ENCODE results near the gene NR1D1.
A peak's percentile ranks its signal among the peaks of the same experiment; 100 is the strongest.

Gene NR1D1

DNA sequence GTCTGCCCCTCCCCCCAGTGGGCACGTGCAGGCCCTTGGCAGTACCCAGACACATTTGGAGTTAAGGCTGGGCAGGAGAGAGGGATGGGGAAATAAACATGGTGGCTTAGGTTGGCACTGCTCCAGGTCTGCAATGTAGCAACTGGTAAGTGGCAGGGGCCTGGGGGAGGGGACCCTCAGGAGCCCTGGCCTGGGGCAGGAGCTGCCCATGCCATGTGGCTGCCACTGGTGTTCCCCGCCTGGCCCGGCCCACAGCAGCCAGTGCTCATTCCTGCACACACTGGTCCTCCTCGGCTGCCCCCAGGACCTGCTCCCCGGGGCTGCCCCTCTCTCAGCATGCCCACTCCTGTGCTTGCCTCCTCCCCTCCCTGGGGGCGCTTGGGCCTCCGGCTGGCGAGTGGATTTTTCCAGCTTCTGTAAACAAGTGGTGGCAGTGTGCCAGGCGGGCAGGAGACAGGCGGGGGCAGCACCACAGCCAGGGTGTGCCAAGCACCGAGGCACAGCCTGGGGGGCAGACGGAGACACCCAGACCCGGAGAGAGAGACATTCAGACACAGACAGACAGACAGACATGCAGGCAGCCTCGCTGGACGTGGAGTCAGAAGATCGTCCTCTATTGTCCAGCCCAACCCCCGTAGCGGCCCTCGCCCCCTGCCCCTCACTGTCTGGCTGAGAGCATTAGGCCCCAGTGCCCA, 28.2 kb downstream of the NR1D1 start:
- Histone ChIP-seq H3K9ac (ENCODE audit: insufficient read length, low read depth) (peak overlapping the region; percentile 47), H3K9me3 (ENCODE audit: insufficient read depth, low read length) (no peaks in the 10 kb centered on the region), H3K4me1 (ENCODE audit: insufficient read depth, insufficient read length) (peaks cover 58% of the 10 kb centered on the region), H3K36me3 (ENCODE audit: insufficient read depth, insufficient read length, low read length) (peaks cover 9% of the 10 kb centered on the region), H3K4me3 (ENCODE audit: insufficient read length, low read depth) (no peak overlapping the region), H3K27me3 (ENCODE audit: insufficient read depth, insufficient read length) (no peaks in the 10 kb centered on the region)
- DNase-seq (ENCODE audit: low read depth, low spot score): no peak
- TF ChIP-seq YY1 (IDR thresholded peaks at IDR 0.05; ENCODE audit: insufficient read depth, insufficient read length) (no peak), ZNF274 (IDR thresholded peaks at IDR 0.05; ENCODE audit: low read depth, low read length) (no peak), SUZ12 (IDR thresholded peaks at IDR 0.05; ENCODE audit: extremely low read depth, insufficient read depth, insufficient read length) (no peak)

- TF ChIP-seq SUZ12 (IDR thresholded peaks at IDR 0.05; ENCODE audit: extremely low read depth, insufficient read depth, insufficient read length) (no peak), ZNF274 (IDR thresholded peaks at IDR 0.05; ENCODE audit: low read depth, low read length) (no peak), YY1 (IDR thresholded peaks at IDR 0.05; ENCODE audit: insufficient read depth, insufficient read length) (no peak)
- Histone ChIP-seq H3K36me3 (ENCODE audit: insufficient read depth, insufficient read length, low read length) (peaks cover 5% of the 10 kb centered on the region), H3K27me3 (ENCODE audit: insufficient read depth, insufficient read length) (no peaks in the 10 kb centered on the region), H3K9ac (ENCODE audit: insufficient read length, low read depth) (no peak overlapping the region), H3K9me3 (ENCODE audit: insufficient read depth, low read length) (no peaks in the 10 kb centered on the region), H3K4me1 (ENCODE audit: insufficient read depth, insufficient read length) (peaks cover 57% of the 10 kb centered on the region), H3K4me3 (ENCODE audit: insufficient read length, low read depth) (no peak overlapping the region)
- no peak for DNase-seq (ENCODE audit: low read depth, low spot score)
Measured at GRCh38 chr17:40071313-40072039, 28.9 kb downstream of the NR1D1 start.

DNA sequence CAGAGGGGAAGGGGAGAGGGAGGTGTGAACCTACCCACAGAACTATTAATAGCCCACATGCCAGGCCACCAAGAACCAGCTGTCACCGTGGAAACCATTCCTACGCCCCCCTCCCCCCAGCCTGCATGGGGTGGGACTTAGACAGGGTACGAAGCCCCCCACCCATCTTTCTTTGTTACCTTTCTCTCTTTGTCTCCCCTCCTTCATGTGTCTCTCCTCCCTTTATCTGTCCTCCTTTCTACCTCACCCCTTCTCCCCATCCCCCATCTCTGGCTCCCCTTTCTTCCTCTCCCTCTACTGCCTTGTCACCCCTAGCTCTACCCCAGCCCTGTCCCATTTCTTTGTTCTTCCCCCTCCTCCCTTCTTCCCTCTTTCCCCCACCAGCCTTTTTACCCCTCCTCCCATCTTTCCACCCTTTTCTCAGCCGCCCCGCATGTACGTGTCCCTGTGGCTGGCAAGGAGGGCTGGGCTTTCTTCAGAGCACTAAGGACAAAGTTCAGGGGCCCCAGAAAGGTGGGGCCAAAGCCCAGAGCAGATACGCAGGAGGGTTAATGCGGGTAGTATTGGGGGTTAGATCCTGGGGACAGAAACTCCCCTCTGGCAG, 29.6 kb downstream of the NR1D1 start:
- Histone ChIP-seq H3K9me3 (ENCODE audit: insufficient read depth, low read length) (no peaks in the 10 kb centered on the region), H3K4me3 (ENCODE audit: insufficient read length, low read depth) (no peak overlapping the region), H3K9ac (ENCODE audit: insufficient read length, low read depth) (peak overlapping the region; percentile 21), H3K27me3 (ENCODE audit: insufficient read depth, insufficient read length) (no peaks in the 10 kb centered on the region), H3K4me1 (ENCODE audit: insufficient read depth, insufficient read length) (peaks cover 56% of the 10 kb centered on the region), H3K36me3 (ENCODE audit: insufficient read depth, insufficient read length, low read length) (peaks cover 5% of the 10 kb centered on the region)
- DNase-seq (ENCODE audit: low read depth, low spot score): no peak
- TF ChIP-seq SUZ12 (IDR thresholded peaks at IDR 0.05; ENCODE audit: extremely low read depth, insufficient read depth, insufficient read length) (no peak), ZNF274 (IDR thresholded peaks at IDR 0.05; ENCODE audit: low read depth, low read length) (no peak), YY1 (IDR thresholded peaks at IDR 0.05; ENCODE audit: insufficient read depth, insufficient read length) (no peak)

- Histone ChIP-seq H3K9ac (ENCODE audit: insufficient read length, low read depth) (peak overlapping the region; percentile 47), H3K36me3 (ENCODE audit: insufficient read depth, insufficient read length, low read length) (peaks cover 5% of the 10 kb centered on the region), H3K9me3 (ENCODE audit: insufficient read depth, low read length) (no peaks in the 10 kb centered on the region), H3K4me3 (ENCODE audit: insufficient read length, low read depth) (no peak overlapping the region), H3K4me1 (ENCODE audit: insufficient read depth, insufficient read length) (peaks cover 53% of the 10 kb centered on the region), H3K27me3 (ENCODE audit: insufficient read depth, insufficient read length) (no peaks in the 10 kb centered on the region)
- no peak for DNase-seq (ENCODE audit: low read depth, low spot score)
- TF ChIP-seq ZNF274 (IDR thresholded peaks at IDR 0.05; ENCODE audit: low read depth, low read length) (no peak), YY1 (IDR thresholded peaks at IDR 0.05; ENCODE audit: insufficient read depth, insufficient read length) (no peak), SUZ12 (IDR thresholded peaks at IDR 0.05; ENCODE audit: extremely low read depth, insufficient read depth, insufficient read length) (no peak)
Measured at GRCh38 chr17:40069751-40070708, 30.4 kb downstream of the NR1D1 start.

GRCh38 chr17:40068917-40069750, 31.3 kb downstream of the NR1D1 start:
- TF ChIP-seq YY1 (IDR thresholded peaks at IDR 0.05; ENCODE audit: insufficient read depth, insufficient read length) (no peak), SUZ12 (IDR thresholded peaks at IDR 0.05; ENCODE audit: extremely low read depth, insufficient read depth, insufficient read length) (no peak), ZNF274 (IDR thresholded peaks at IDR 0.05; ENCODE audit: low read depth, low read length) (no peak)
- no peak for DNase-seq (ENCODE audit: low read depth, low spot score)

DNA sequence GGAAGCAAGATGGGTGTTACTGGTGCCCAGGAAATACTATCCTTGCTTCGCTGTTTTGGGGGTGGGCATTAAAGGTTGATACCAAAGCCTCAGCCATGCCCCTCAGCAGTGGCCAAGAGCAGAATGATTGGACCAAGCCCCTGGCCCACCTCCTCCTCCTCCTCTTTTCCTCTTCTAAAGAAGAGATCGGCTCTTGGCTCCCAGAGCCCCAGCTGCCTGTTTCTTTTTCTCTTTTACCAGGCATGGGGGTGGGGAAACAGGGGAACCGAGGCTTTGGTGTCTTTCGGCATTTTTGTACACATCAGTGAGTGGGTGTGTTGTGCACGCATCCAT, 31.8 kb downstream of the NR1D1 start:
- TF ChIP-seq ZNF274 (IDR thresholded peaks at IDR 0.05; ENCODE audit: low read depth, low read length): no peak
- TF ChIP-seq SUZ12 (IDR thresholded peaks at IDR 0.05; ENCODE audit: extremely low read depth, insufficient read depth, insufficient read length): no peak
- no peak for TF ChIP-seq YY1 (IDR thresholded peaks at IDR 0.05; ENCODE audit: insufficient read depth, insufficient read length)
- Histone ChIP-seq H3K36me3 (ENCODE audit: insufficient read depth, insufficient read length, low read length) (no peaks in the 10 kb centered on the region), H3K4me1 (ENCODE audit: insufficient read depth, insufficient read length) (peaks cover 60% of the 10 kb centered on the region), H3K9me3 (ENCODE audit: insufficient read depth, low read length) (no peaks in the 10 kb centered on the region), H3K4me3 (ENCODE audit: insufficient read length, low read depth) (peak overlapping the region; percentile 19), H3K27me3 (ENCODE audit: insufficient read depth, insufficient read length) (no peaks in the 10 kb centered on the region), H3K9ac (ENCODE audit: insufficient read length, low read depth) (peak overlapping the region; percentile 71)
- no peak for DNase-seq (ENCODE audit: low read depth, low spot score)

More at GRCh38 chr17:40068917-40069750, 31.3 kb downstream of the NR1D1 start:
- H3K36me3 ChIP-seq (ENCODE audit: insufficient read depth, insufficient read length, low read length): no peaks in the 10 kb centered on the region
- H3K4me1 ChIP-seq (ENCODE audit: insufficient read depth, insufficient read length): peaks cover 56% of the 10 kb centered on the region
- H3K9ac ChIP-seq (ENCODE audit: insufficient read length, low read depth): peak overlapping the region; percentile 71
- peak overlapping the region; percentile 19 for H3K4me3 ChIP-seq (ENCODE audit: insufficient read length, low read depth)
- H3K27me3 ChIP-seq (ENCODE audit: insufficient read depth, insufficient read length): no peaks in the 10 kb centered on the region
- H3K9me3 ChIP-seq (ENCODE audit: insufficient read depth, low read length): no peaks in the 10 kb centered on the region
